ENCODE data around the gene COMMD7.
"Not testable (repeated sequence)": the region's sequence is repeated elsewhere in the genome, so short reads cannot be mapped to it uniquely, and the experiment has no call there.

The COMMD7 gene

DNA sequence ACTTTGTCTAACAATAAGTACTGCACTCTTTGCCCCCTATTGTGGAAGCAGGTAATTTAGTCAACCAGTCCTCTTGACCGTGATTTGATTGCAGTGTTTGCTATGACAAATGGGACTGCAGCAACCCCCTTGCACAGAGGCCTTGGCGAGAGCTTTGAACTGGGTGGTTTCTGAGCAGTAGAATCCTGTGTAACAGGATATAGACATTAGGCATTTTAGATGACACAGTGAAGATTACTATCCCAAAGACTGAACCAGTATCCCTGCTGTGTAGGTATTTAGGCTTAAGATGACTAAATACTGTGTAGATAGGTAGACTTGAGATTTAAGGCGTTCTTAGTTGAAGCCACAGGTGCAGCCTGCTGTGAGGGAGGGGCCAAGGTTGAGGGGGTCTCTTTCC, 28.8 kb upstream of the COMMD7 start:
- Histone ChIP-seq H2BK120ac (ENCODE audit: low read depth, low read length) (no peak overlapping the region), H2AK5ac (ENCODE audit: low read length, severe bottlenecking) (no peak overlapping the region), H3K23ac (ENCODE audit: low read length in 2 of 2) (no peak overlapping the region), H3K18ac (ENCODE audit: low read depth in 1 of 2, low read length in 2 of 2) (no peak overlapping the region), H3K4me3 (ENCODE audit: insufficient read depth in 1 of 2, low read depth in 1 of 2, low read length in 2 of 2) (no peak overlapping the region), H4K91ac (ENCODE audit: low read length) (no peak overlapping the region), H3K27ac (ENCODE audit: low read length, poor library complexity, severe bottlenecking) (no peak overlapping the region), H2BK12ac (ENCODE audit: low read length in 2 of 2) (no peak overlapping the region), H3K9me3 (ENCODE audit: control insufficient read depth, low read length) (no peaks in the 10 kb centered on the region), H4K8ac (ENCODE audit: low read length) (no peak overlapping the region), H2BK15ac (ENCODE audit: low read depth, poor library complexity, severe bottlenecking) (no peak overlapping the region), H3K36me3 (ENCODE audit: control insufficient read depth in 1 of 2, insufficient read depth in 2 of 2, low read depth in 1 of 2, low read length in 2 of 2) (no peaks in the 10 kb centered on the region), H3K14ac (ENCODE audit: low read length in 2 of 2) (no peak overlapping the region), H3K9ac (ENCODE audit: low read length) (no peak overlapping the region), H2AFZ (ENCODE audit: low read depth, low read length) (no peak overlapping the region), H3K4me1 (ENCODE audit: control insufficient read depth, insufficient read depth, low read depth, low read length) (peaks cover 11% of the 10 kb centered on the region), H3K27me3 (ENCODE audit: control insufficient read depth in 1 of 2, insufficient read depth in 1 of 2, low read length in 2 of 2) (no peaks in the 10 kb centered on the region), H3K4ac (ENCODE audit: low read depth in 1 of 2, low read length in 2 of 2) (no peak overlapping the region), H2BK5ac (ENCODE audit: low read depth, low read length, poor library complexity, severe bottlenecking) (no peak overlapping the region), H3K79me1 (replicated peaks; ENCODE audit: low read length, poor library complexity, severe bottlenecking) (peaks cover 19% of the 10 kb centered on the region), H3K4me2 (ENCODE audit: low read length, poor library complexity, severe bottlenecking) (no peak overlapping the region)
- no peak for DNase-seq
- WGBS, result 92% methylated on average over 3 of the region's 3 CpGs

DNA sequence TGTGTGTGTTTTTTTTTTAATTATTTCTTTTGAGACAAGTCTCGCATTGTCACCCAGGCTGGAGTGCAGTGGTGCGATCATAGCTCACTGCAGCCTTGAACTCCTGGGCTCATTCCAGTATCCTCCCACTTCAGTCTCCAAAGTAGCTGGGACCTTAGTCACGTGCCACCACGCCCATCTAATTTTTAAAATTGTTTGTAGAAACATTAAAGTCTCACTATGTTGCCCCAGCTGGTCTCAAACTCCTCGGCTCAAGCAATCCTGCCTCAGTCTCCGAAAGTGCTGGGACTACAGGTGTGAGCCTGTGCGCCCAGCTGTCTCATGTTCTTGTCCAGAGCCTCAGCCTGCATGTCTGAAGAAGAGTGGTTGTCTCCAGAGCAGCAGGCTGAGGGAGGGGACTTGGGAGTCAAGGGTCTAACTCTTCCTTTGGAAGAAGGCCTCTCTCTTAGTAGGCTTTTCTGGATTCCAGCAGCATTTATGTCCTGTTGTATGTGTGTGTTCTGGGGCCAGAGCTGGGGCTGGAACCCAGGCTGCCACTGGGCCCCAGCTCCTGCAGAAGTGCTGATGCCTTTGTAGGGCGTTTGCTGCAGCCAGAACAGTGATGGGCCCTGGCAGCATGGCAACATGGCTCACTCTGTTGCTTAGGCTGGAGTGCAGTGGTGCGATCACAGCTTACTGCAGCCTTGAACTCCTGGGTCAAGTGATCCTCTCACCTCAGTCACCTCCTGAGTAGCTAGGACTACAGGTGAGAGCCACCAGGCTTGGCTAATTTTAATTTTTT, 24.3 kb upstream of the COMMD7 start:
- H4K91ac ChIP-seq (ENCODE audit: low read length), result no peak overlapping the region
- peaks cover 18% of the 10 kb centered on the region for H3K4me1 ChIP-seq (ENCODE audit: control insufficient read depth, insufficient read depth, low read depth, low read length)
- H3K14ac ChIP-seq (ENCODE audit: low read length in 2 of 2), result peak overlapping the region in 1 of 2 experiments; percentile 31
- no peak overlapping the region for H3K4ac ChIP-seq (ENCODE audit: low read depth in 1 of 2, low read length in 2 of 2)
- 98% methylated on average over 9 of the region's 9 CpGs for WGBS
- no peak overlapping the region for H2AFZ ChIP-seq (ENCODE audit: low read depth, low read length)
- no peak overlapping the region for H2BK5ac ChIP-seq (ENCODE audit: low read depth, low read length, poor library complexity, severe bottlenecking)
- DNase-seq, result no peak
- H3K18ac ChIP-seq (ENCODE audit: low read depth in 1 of 2, low read length in 2 of 2), result no peak overlapping the region
- no peaks in the 10 kb centered on the region for H3K36me3 ChIP-seq (ENCODE audit: control insufficient read depth in 1 of 2, insufficient read depth in 2 of 2, low read depth in 1 of 2, low read length in 2 of 2)
- peaks cover 28% of the 10 kb centered on the region for H3K79me1 ChIP-seq (replicated peaks; ENCODE audit: low read length, poor library complexity, severe bottlenecking)
- no peaks in the 10 kb centered on the region for H3K9me3 ChIP-seq (ENCODE audit: control insufficient read depth, low read length)
- H3K27ac ChIP-seq (ENCODE audit: low read length, poor library complexity, severe bottlenecking), result no peak overlapping the region
- no peak overlapping the region for H2BK120ac ChIP-seq (ENCODE audit: low read depth, low read length)
- no peak overlapping the region for H2BK15ac ChIP-seq (ENCODE audit: low read depth, poor library complexity, severe bottlenecking)
- H2BK12ac ChIP-seq (ENCODE audit: low read length in 2 of 2), result no peak overlapping the region
- no peak overlapping the region for H3K4me2 ChIP-seq (ENCODE audit: low read length, poor library complexity, severe bottlenecking)
- H3K27me3 ChIP-seq (ENCODE audit: control insufficient read depth in 1 of 2, insufficient read depth in 1 of 2, low read length in 2 of 2), result no peaks in the 10 kb centered on the region
- H3K4me3 ChIP-seq (ENCODE audit: insufficient read depth in 1 of 2, low read depth in 1 of 2, low read length in 2 of 2), result no peak overlapping the region
- H3K9ac ChIP-seq (ENCODE audit: low read length), result no peak overlapping the region
- H3K23ac ChIP-seq (ENCODE audit: low read length in 2 of 2), result no peak overlapping the region
- no peak overlapping the region for H2AK5ac ChIP-seq (ENCODE audit: low read length, severe bottlenecking)
- no peak overlapping the region for H4K8ac ChIP-seq (ENCODE audit: low read length)

- H3K14ac ChIP-seq (ENCODE audit: low read length in 2 of 2); H3K9me3 ChIP-seq (ENCODE audit: control insufficient read depth, low read length); H3K27me3 ChIP-seq (ENCODE audit: control insufficient read depth in 1 of 2, insufficient read depth in 1 of 2, low read length in 2 of 2); H2BK5ac ChIP-seq (ENCODE audit: low read depth, low read length, poor library complexity, severe bottlenecking); H3K27ac ChIP-seq (ENCODE audit: low read length, poor library complexity, severe bottlenecking); H2AFZ ChIP-seq (ENCODE audit: low read depth, low read length); H4K91ac ChIP-seq (ENCODE audit: low read length); H3K4ac ChIP-seq (ENCODE audit: low read depth in 1 of 2, low read length in 2 of 2); H2BK12ac ChIP-seq (ENCODE audit: low read length in 2 of 2); H3K36me3 ChIP-seq (ENCODE audit: control insufficient read depth in 1 of 2, insufficient read depth in 2 of 2, low read depth in 1 of 2, low read length in 2 of 2); H3K23ac ChIP-seq (ENCODE audit: low read length in 2 of 2); H3K4me2 ChIP-seq (ENCODE audit: low read length, poor library complexity, severe bottlenecking); H3K4me3 ChIP-seq (ENCODE audit: insufficient read depth in 1 of 2, low read depth in 1 of 2, low read length in 2 of 2); DNase-seq; H3K18ac ChIP-seq (ENCODE audit: low read depth in 1 of 2, low read length in 2 of 2); H2BK15ac ChIP-seq (ENCODE audit: low read depth, poor library complexity, severe bottlenecking); H2AK5ac ChIP-seq (ENCODE audit: low read length, severe bottlenecking); H2BK120ac ChIP-seq (ENCODE audit: low read depth, low read length); H4K8ac ChIP-seq (ENCODE audit: low read length): not testable (repeated sequence)
- peak overlapping the region; percentile 18 for H3K9ac ChIP-seq (ENCODE audit: low read length)
- WGBS, result 92% methylated on average over 12 of the region's 17 CpGs
- H3K4me1 ChIP-seq (ENCODE audit: control insufficient read depth, insufficient read depth, low read depth, low read length), result peaks cover 20% of the 10 kb centered on the region
- H3K79me1 ChIP-seq (replicated peaks; ENCODE audit: low read length, poor library complexity, severe bottlenecking), result peaks cover 25% of the 10 kb centered on the region
Observed at GRCh38 chr20:32765230-32765875, 22.1 kb upstream of the COMMD7 start.
